GM23338 (cell line): ENCODE results near the gene RSU1.

Experiments
- POLR2AphosphoS5 ChIP-seq: IDR thresholded peaks from 2 replicates; pipeline ENCODE4 v1.6.1; 2016; ENCODE audit warnings: antibody characterized with exemption, low read depth
- TF ChIP-seq, protein P1 (sequence below), 2 experiments: fragments of 200-600 bp in 1 of 2; sonication (generic) in 1 of 2; conservative IDR thresholded peaks; 2 replicates each; pipeline versions ENCODE4 v1.5.1 to v1.6.1; 2016 to 2017; ENCODE audit warnings: antibody characterized with exemption in 2 of 2, low read depth in 2 of 2, mild to moderate bottlenecking in 2 of 2, moderate library complexity in 1 of 2

DNA sequence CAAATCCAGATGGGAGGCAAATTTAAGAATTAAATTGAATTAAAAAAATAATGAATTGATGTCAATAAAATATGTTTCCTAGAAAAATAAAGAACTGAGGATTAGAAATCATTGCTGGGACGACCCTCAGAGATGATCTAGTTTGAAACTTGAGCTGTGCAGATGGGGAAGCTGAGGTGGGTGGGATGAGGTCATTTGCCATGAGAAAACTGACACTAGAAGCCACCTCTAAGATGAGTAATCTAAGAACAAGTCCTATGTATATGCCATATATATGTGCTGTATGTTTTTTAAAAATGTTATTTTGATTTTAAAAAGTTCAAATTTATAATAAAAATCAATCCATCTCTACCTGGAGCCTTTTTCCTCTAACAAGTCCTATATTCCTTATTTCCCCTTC is 135.7 kb downstream of the RSU1 start:
- TF ChIP-seq, protein P1, sequence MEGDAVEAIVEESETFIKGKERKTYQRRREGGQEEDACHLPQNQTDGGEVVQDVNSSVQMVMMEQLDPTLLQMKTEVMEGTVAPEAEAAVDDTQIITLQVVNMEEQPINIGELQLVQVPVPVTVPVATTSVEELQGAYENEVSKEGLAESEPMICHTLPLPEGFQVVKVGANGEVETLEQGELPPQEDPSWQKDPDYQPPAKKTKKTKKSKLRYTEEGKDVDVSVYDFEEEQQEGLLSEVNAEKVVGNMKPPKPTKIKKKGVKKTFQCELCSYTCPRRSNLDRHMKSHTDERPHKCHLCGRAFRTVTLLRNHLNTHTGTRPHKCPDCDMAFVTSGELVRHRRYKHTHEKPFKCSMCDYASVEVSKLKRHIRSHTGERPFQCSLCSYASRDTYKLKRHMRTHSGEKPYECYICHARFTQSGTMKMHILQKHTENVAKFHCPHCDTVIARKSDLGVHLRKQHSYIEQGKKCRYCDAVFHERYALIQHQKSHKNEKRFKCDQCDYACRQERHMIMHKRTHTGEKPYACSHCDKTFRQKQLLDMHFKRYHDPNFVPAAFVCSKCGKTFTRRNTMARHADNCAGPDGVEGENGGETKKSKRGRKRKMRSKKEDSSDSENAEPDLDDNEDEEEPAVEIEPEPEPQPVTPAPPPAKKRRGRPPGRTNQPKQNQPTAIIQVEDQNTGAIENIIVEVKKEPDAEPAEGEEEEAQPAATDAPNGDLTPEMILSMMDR (conservative IDR thresholded peaks at IDR 0.05; ENCODE audit: low read depth in 2 of 2): no peak
- no peak for TF ChIP-seq POLR2AphosphoS5
